Liver (tissue), 9 donors: ENCODE results near the gene SEMA3E. TPM values are rescaled to one million over a fixed set of nuclear protein-coding genes. Genes with fewer than 3 reads are reported as not detected.

Experiments
- DNase-seq: peaks from one replicate; pipeline ENCODE4 v3.0.0-alpha.2; 2017; ENCODE audit warnings: low spot score
- H3K27ac ChIP-seq, 2 donors: one replicate each; pipeline ENCODE4 v1.7.0; 2013; ENCODE audit warnings: inconsistent platforms in 2 of 2, low read length in 2 of 2, control low read depth in 1 of 2, low read depth in 1 of 2, mild to moderate bottlenecking in 1 of 2
- H3K27me3 ChIP-seq, 4 donors: one replicate each; pipeline versions ENCODE4 v1.6.1 to v1.7.0; 2013; ENCODE audit warnings: low read length in 3 of 4, inconsistent platforms in 1 of 4, mild to moderate bottlenecking in 1 of 4, moderate library complexity in 1 of 4; ENCODE audit not compliant: control insufficient read depth in 4 of 4, insufficient read depth in 4 of 4
- H3K36me3 ChIP-seq, 4 donors: one replicate each; pipeline versions ENCODE4 v1.6.1 to v1.7.0; 2013; ENCODE audit warnings: low read length in 3 of 4, mild to moderate bottlenecking in 3 of 4, low read depth in 1 of 4, moderate library complexity in 1 of 4; ENCODE audit not compliant: control insufficient read depth in 4 of 4, insufficient read depth in 3 of 4
- H3K4me1 ChIP-seq, 4 donors: one replicate each; pipeline versions ENCODE4 v1.6.1 to v1.7.0; 2013; ENCODE audit warnings: low read length in 3 of 4, mild to moderate bottlenecking in 3 of 4, moderate library complexity in 1 of 4; ENCODE audit not compliant: control insufficient read depth in 4 of 4, insufficient read depth in 4 of 4
- H3K4me3 ChIP-seq, 3 donors: one replicate each; pipeline versions ENCODE4 v1.6.1 to v1.7.0; 2013; ENCODE audit warnings: low read length in 3 of 3, control low read depth in 1 of 3, low read depth in 1 of 3, mild to moderate bottlenecking in 1 of 3
- H3K9ac ChIP-seq, 2 donors: one replicate each; pipeline ENCODE4 v1.7.0; 2013; ENCODE audit warnings: low read length in 2 of 2, mild to moderate bottlenecking in 2 of 2, moderate library complexity in 2 of 2, control low read depth in 1 of 2, low read depth in 1 of 2
- H3K9me3 ChIP-seq, 4 donors: one replicate each; pipeline versions ENCODE4 v1.6.1 to v1.7.0; 2013; ENCODE audit warnings: low read length in 3 of 4; ENCODE audit not compliant: control insufficient read depth in 4 of 4
- EGR1 ChIP-seq, 2 donors: IDR thresholded peaks; 2 replicates each; pipeline ENCODE4 v1.6.1; 2016 to 2018; ENCODE audit warnings: antibody characterized with exemption in 2 of 2, low read depth in 2 of 2
- FOXA1 ChIP-seq: IDR thresholded peaks from 2 replicates; pipeline ENCODE4 v1.6.1; 2016; ENCODE audit warnings: antibody characterized with exemption
- FOXA2 ChIP-seq: IDR thresholded peaks from 2 replicates; pipeline ENCODE4 v1.6.1; 2016; ENCODE audit warnings: antibody characterized with exemption
- GABPA ChIP-seq, 2 donors: IDR thresholded peaks in 1 of 2; conservative IDR thresholded peaks in 1 of 2; 2 replicates each; pipeline ENCODE4 v1.6.1; 2016; ENCODE audit warnings: antibody characterized with exemption in 2 of 2, mild to moderate bottlenecking in 1 of 2, moderate library complexity in 1 of 2
- HNF4A ChIP-seq, 2 donors: conservative IDR thresholded peaks; 2 replicates each; pipeline ENCODE4 v1.6.1; 2016; ENCODE audit warnings: antibody characterized with exemption in 2 of 2, mild to moderate bottlenecking in 2 of 2
- HNF4G ChIP-seq: IDR thresholded peaks from 2 replicates; pipeline ENCODE4 v1.6.1; 2016; ENCODE audit warnings: antibody characterized with exemption
- JUND ChIP-seq, 2 donors: IDR thresholded peaks; 2 replicates each; pipeline ENCODE4 v1.6.1; 2016; ENCODE audit warnings: antibody characterized with exemption in 2 of 2
- NR2F2 ChIP-seq: IDR thresholded peaks from 2 replicates; pipeline ENCODE4 v1.6.1; 2016; ENCODE audit warnings: antibody characterized with exemption
- RAD21 ChIP-seq, 2 donors: IDR thresholded peaks; 2 replicates each; pipeline ENCODE4 v1.6.1; 2016; ENCODE audit warnings: antibody characterized with exemption in 2 of 2, mild to moderate bottlenecking in 2 of 2
- RXRA ChIP-seq, 2 donors: IDR thresholded peaks; 2 replicates each; pipeline ENCODE4 v1.6.1; 2017 to 2018; ENCODE audit warnings: antibody characterized with exemption in 2 of 2, mild to moderate bottlenecking in 1 of 2
- SP1 ChIP-seq: IDR thresholded peaks from 2 replicates; pipeline ENCODE4 v1.6.1; 2018; ENCODE audit warnings: antibody characterized with exemption, mild to moderate bottlenecking
- TAF1 ChIP-seq: conservative IDR thresholded peaks from 2 replicates; pipeline ENCODE4 v1.6.1; 2016; ENCODE audit warnings: antibody characterized with exemption, mild to moderate bottlenecking
- YY1 ChIP-seq: IDR thresholded peaks from 2 replicates; pipeline ENCODE4 v1.6.1; 2016; ENCODE audit warnings: antibody characterized with exemption, mild to moderate bottlenecking
- ZBTB33 ChIP-seq: IDR thresholded peaks from 2 replicates; pipeline ENCODE4 v1.6.1; 2016; ENCODE audit warnings: antibody characterized with exemption
- WGBS: extraction: QIAGEN DNeasy Blood & Tissue Kit; methylation state at CpG from one replicate; pipeline ENCODE4 v1.1.7; 2013; 5-methylcytosine and 5-hydroxymethylcytosine counted together
- polyA plus RNA-seq, 2 donors: library from polyadenylated mRNA; stranded (reverse) in 1 of 2; unstranded in 1 of 2; fragments of 200-250 nt in 1 of 2; fragments of >200 nt in 1 of 2; fragmentation: Nextera tagmentation in 1 of 2; extraction: Ambion mirVana in 1 of 2; gene quantifications; one replicate each; pipeline versions ENCODE4 v1.2.1 to v1.2.3, GENCODE V29; 2013 to 2015
- total RNA-seq, 2 donors: library from RNA; depleted of rRNA; stranded (reverse); fragments of >200 nt; gene quantifications; one replicate each; pipeline ENCODE4 v1.2.3, GENCODE V29; 2014
- TF ChIP-seq, protein P1 (sequence below): IDR thresholded peaks from 2 replicates; pipeline ENCODE4 v1.6.1; 2016; ENCODE audit warnings: antibody characterized with exemption, mild to moderate bottlenecking
- TF ChIP-seq, protein P2 (sequence below): IDR thresholded peaks from 2 replicates; pipeline ENCODE4 v1.6.1; 2016; ENCODE audit warnings: antibody characterized with exemption
- TF ChIP-seq, protein P3 (sequence below): fragments of 150-350 bp; IDR thresholded peaks from 2 replicates; pipeline ENCODE4 v1.5.1; 2017; ENCODE audit warnings: improper control_type of control experiment, low read depth, low read length; ENCODE audit not compliant: missing input control
- donor health status: healthy.
- donor health status: healthy.
- donor health status: healthy.
- donor health status: healthy.
- donor health status: healthy.

SEMA3E gene
- total and polyA plus RNA-seq, 4 donors, result 0.20 to 1.2 (median 0.59) TPM; not detected in 1

GRCh38 chr7:83633516-83633915 is 15.4 kb downstream of the SEMA3E start:
- TF ChIP-seq HNF4G (no peak), RXRA (IDR thresholded peaks at IDR 0.05) (no peak), NR2F2 (no peak), JUND (IDR thresholded peaks at IDR 0.05) (no peak), FOXA1 (no peak), ZBTB33 (no peak), RAD21 (IDR thresholded peaks at IDR 0.05) (no peak), FOXA2 (no peak), YY1 (no peak), HNF4A (conservative IDR thresholded peaks at IDR 0.05) (no peak), GABPA (IDR thresholded peaks at IDR 0.05 in 1 of 2, conservative IDR thresholded peaks at IDR 0.05 in 1 of 2) (no peak), EGR1 (IDR thresholded peaks at IDR 0.05; ENCODE audit: low read depth in 2 of 2) (no peak)
- TF ChIP-seq, protein P1, sequence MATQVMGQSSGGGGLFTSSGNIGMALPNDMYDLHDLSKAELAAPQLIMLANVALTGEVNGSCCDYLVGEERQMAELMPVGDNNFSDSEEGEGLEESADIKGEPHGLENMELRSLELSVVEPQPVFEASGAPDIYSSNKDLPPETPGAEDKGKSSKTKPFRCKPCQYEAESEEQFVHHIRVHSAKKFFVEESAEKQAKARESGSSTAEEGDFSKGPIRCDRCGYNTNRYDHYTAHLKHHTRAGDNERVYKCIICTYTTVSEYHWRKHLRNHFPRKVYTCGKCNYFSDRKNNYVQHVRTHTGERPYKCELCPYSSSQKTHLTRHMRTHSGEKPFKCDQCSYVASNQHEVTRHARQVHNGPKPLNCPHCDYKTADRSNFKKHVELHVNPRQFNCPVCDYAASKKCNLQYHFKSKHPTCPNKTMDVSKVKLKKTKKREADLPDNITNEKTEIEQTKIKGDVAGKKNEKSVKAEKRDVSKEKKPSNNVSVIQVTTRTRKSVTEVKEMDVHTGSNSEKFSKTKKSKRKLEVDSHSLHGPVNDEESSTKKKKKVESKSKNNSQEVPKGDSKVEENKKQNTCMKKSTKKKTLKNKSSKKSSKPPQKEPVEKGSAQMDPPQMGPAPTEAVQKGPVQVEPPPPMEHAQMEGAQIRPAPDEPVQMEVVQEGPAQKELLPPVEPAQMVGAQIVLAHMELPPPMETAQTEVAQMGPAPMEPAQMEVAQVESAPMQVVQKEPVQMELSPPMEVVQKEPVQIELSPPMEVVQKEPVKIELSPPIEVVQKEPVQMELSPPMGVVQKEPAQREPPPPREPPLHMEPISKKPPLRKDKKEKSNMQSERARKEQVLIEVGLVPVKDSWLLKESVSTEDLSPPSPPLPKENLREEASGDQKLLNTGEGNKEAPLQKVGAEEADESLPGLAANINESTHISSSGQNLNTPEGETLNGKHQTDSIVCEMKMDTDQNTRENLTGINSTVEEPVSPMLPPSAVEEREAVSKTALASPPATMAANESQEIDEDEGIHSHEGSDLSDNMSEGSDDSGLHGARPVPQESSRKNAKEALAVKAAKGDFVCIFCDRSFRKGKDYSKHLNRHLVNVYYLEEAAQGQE, result no peak
- TF ChIP-seq, protein P2, sequence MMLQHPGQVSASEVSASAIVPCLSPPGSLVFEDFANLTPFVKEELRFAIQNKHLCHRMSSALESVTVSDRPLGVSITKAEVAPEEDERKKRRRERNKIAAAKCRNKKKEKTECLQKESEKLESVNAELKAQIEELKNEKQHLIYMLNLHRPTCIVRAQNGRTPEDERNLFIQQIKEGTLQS, result no peak
- TF ChIP-seq, protein P3, sequence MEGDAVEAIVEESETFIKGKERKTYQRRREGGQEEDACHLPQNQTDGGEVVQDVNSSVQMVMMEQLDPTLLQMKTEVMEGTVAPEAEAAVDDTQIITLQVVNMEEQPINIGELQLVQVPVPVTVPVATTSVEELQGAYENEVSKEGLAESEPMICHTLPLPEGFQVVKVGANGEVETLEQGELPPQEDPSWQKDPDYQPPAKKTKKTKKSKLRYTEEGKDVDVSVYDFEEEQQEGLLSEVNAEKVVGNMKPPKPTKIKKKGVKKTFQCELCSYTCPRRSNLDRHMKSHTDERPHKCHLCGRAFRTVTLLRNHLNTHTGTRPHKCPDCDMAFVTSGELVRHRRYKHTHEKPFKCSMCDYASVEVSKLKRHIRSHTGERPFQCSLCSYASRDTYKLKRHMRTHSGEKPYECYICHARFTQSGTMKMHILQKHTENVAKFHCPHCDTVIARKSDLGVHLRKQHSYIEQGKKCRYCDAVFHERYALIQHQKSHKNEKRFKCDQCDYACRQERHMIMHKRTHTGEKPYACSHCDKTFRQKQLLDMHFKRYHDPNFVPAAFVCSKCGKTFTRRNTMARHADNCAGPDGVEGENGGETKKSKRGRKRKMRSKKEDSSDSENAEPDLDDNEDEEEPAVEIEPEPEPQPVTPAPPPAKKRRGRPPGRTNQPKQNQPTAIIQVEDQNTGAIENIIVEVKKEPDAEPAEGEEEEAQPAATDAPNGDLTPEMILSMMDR, result no peak
- H3K9me3 ChIP-seq, result no peaks in the 10 kb centered on the region
- 80% methylated on average over 2 of the region's 2 CpGs for WGBS

DNA sequence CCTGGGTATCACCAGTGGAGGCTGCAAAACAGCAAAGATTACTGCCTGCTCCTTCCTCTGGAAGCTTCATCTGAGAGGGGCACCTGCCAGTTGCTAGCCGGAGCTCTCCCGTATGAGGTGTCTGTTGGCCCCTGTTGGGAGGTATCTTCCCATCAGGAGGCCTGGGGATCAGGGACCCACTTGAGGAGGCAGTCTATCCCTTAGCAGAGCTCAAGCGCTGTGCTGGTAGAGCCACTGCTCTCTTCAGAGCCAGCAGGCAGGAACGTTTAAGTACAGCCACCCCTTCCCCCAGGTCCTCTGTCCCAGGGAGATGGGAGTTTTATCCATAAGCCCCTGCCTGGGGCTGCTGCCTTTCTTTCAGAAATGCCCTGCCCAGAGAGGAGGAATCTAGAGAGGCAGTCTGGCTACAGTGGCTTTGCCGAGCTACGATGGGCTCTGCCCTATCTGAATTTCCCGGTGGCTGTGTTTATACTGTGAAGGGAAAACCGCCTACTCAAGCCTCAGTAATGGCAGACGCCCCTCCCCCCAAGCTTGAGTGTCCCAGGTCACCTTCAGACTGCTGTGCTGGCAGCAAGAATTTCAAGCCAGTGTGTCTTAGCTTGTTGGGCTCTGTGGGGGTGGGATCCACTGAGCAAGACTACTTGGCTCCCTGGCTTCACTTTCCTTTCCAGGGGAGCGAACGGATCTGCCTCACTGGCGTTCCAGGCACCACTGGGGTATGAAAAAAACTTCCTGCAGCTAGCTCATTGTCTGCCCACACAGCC is 19.6 kb downstream of the SEMA3E start:
- Histone ChIP-seq H3K36me3 (no peaks in the 10 kb centered on the region), H3K27ac (no peak overlapping the region), H3K9ac (no peak overlapping the region), H3K27me3 (no peaks in the 10 kb centered on the region), H3K4me1 (no peaks in the 10 kb centered on the region), H3K4me3 (no peak overlapping the region), H3K9me3 (no peaks in the 10 kb centered on the region)
- no peak for DNase-seq
- 56% methylated on average over 12 of the region's 12 CpGs for WGBS
- no peak for TF ChIP-seq FOXA1
- no peak for TF ChIP-seq EGR1 (IDR thresholded peaks at IDR 0.05; ENCODE audit: low read depth in 2 of 2)
- TF ChIP-seq, protein P2, result no peak
- no peak for TF ChIP-seq TAF1
- no peak for TF ChIP-seq GABPA (IDR thresholded peaks at IDR 0.05 in 1 of 2, conservative IDR thresholded peaks at IDR 0.05 in 1 of 2)
- TF ChIP-seq, protein P1, result no peak
- no peak for TF ChIP-seq NR2F2
- TF ChIP-seq SP1, result no peak
- no peak for TF ChIP-seq HNF4G
- TF ChIP-seq HNF4A (conservative IDR thresholded peaks at IDR 0.05), result no peak
- TF ChIP-seq RAD21 (IDR thresholded peaks at IDR 0.05), result no peak

More at GRCh38 chr7:83633516-83633915, 15.4 kb downstream of the SEMA3E start:
- no peak for DNase-seq
- Histone ChIP-seq H3K36me3 (no peaks in the 10 kb centered on the region), H3K27me3 (no peaks in the 10 kb centered on the region), H3K4me1 (no peaks in the 10 kb centered on the region), H3K9ac (no peak overlapping the region), H3K27ac (no peak overlapping the region), H3K4me3 (no peak overlapping the region)
